Measurements from ENCODE around the gene ARPP21. TPM values are rescaled to one million over a fixed set of nuclear protein-coding genes. Genes with fewer than 3 reads are reported as not detected.

Gene ARPP21
- total RNA-seq, 4 donors from 2014 or later: under 0.01 to 0.33 (median 0.13) TPM; not detected in 1

DNA sequence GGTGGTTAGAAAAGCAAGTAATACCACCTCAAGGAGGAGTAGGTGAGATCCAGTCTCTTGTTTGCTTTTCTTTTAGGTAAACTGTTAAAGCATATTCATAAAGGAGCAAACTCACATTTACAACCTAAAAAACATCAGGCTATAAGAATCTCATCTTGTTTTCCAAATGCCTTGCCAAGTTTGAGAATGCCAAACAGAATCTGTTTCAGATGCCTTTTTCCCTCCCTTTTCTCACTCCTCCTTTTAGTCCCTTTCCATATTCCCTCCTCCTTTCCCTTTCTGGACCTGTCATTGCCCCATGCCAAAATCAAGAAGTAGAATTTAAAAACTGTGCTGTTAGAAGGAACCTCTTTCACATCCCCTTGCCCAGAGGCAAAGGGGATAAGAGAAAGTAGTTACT, 140.3 kb downstream of the ARPP21 start:
- Histone ChIP-seq H3K4me3 (no peak overlapping the region), H3K4me1 (no peaks in the 10 kb centered on the region), H3K36me3 (no peaks in the 10 kb centered on the region), H3K27me3 (no peaks in the 10 kb centered on the region), H3K9me3 (no peaks in the 10 kb centered on the region), H3K27ac (replicated peaks in 1 of 4) (no peak overlapping the region)
- TF ChIP-seq, protein P1, sequence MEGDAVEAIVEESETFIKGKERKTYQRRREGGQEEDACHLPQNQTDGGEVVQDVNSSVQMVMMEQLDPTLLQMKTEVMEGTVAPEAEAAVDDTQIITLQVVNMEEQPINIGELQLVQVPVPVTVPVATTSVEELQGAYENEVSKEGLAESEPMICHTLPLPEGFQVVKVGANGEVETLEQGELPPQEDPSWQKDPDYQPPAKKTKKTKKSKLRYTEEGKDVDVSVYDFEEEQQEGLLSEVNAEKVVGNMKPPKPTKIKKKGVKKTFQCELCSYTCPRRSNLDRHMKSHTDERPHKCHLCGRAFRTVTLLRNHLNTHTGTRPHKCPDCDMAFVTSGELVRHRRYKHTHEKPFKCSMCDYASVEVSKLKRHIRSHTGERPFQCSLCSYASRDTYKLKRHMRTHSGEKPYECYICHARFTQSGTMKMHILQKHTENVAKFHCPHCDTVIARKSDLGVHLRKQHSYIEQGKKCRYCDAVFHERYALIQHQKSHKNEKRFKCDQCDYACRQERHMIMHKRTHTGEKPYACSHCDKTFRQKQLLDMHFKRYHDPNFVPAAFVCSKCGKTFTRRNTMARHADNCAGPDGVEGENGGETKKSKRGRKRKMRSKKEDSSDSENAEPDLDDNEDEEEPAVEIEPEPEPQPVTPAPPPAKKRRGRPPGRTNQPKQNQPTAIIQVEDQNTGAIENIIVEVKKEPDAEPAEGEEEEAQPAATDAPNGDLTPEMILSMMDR (IDR thresholded peaks at IDR 0.05): no peak
- TF ChIP-seq EP300 (IDR thresholded peaks at IDR 0.05): no peak
- TF ChIP-seq POLR2AphosphoS5 (IDR thresholded peaks at IDR 0.05): no peak
- TF ChIP-seq POLR2A (IDR thresholded peaks at IDR 0.05; ENCODE audit: low read depth): no peak
- intact Hi-C loops (cut with DNase I): no loop called here
- DNase-seq (ENCODE audit: extremely low spot score): no peak

DNA sequence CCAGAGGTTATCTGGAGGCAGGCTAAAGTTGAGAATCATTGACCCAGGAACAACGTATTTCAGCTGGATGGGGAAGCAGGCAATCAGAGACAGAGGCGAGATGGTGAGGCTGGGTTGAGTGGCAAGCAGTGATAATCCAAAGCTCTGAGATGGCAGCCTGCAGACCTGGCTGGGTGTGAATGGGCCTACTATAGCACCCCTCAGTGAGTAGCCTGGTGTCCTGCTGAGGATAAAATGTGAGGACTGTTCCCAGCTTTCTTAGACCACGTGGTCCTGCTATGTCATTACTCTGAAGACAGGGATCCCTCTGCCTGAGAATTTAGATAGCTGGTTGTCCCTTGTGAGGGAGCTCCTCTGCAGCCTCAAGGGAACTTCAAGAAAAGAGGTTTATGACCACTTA, 141.5 kb downstream of the ARPP21 start:
- WGBS: 63% methylated on average over 3 of the region's 3 CpGs
- no peak for DNase-seq (ENCODE audit: extremely low spot score)
- Histone ChIP-seq H3K27me3 (no peaks in the 10 kb centered on the region), H3K4me3 (no peak overlapping the region), H3K36me3 (no peaks in the 10 kb centered on the region), H3K27ac (replicated peaks in 1 of 4) (no peak overlapping the region), H3K4me1 (no peaks in the 10 kb centered on the region), H3K9me3 (no peaks in the 10 kb centered on the region)
- intact Hi-C loops (cut with DNase I): no loop called here
- TF ChIP-seq, protein P1 (IDR thresholded peaks at IDR 0.05): no peak
- no peak for TF ChIP-seq POLR2A (IDR thresholded peaks at IDR 0.05; ENCODE audit: low read depth)
- no peak for TF ChIP-seq EP300 (IDR thresholded peaks at IDR 0.05)
- no peak for TF ChIP-seq POLR2AphosphoS5 (IDR thresholded peaks at IDR 0.05)

DNA sequence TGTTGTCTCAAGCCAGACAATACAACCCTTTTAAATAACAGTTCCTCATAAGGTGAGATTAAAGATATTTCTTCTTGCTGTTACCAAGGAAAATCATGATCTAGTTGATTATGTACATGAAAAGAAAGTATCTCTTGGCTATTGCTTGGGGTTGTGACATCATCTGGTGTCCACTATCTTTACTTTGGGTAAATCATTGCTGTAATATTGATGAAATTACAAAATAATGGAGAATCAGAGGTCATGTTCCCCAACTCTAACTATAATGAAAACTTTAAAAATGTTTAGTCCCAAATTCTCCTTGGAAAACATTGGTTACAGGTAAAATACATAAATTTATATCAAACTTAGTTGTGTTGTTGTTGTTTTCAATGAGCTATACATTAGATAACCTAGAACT, 142.2 kb downstream of the ARPP21 start:
- TF ChIP-seq, protein P1 (IDR thresholded peaks at IDR 0.05): no peak
- TF ChIP-seq POLR2A (IDR thresholded peaks at IDR 0.05; ENCODE audit: low read depth): no peak
- no peaks in the 10 kb centered on the region for H3K4me1 ChIP-seq
- H3K4me3 ChIP-seq: no peak overlapping the region
- H3K9me3 ChIP-seq: no peaks in the 10 kb centered on the region
- intact Hi-C loops (cut with DNase I): no loop called here
- no peaks in the 10 kb centered on the region for H3K36me3 ChIP-seq
- no peaks in the 10 kb centered on the region for H3K27me3 ChIP-seq
- no peak overlapping the region for H3K27ac ChIP-seq (replicated peaks in 1 of 4)
- no peak for DNase-seq (ENCODE audit: extremely low spot score)

DNA sequence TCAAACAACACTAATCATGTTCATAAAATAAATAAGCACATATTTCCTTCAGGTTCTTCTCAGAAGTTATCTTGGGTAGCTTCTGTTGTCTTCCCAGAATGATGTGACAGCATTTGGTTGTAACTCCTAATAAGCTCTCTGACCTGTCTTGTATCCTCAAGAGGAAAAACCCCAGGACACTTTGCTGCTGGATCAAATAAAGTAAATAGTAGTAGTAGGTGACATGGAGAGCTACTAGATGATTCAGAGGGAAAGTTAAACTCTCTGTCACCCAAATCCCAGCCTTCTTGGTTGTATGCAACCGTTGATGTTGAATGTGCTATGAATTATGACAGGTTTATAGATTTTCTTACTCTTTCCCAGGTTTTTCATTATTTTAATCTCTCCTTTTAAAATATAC, 143.0 kb downstream of the ARPP21 start:
- no peaks in the 10 kb centered on the region for H3K36me3 ChIP-seq
- intact Hi-C loops (cut with DNase I): no loop called here
- TF ChIP-seq POLR2AphosphoS5 (IDR thresholded peaks at IDR 0.05): no peak
- TF ChIP-seq POLR2A (IDR thresholded peaks at IDR 0.05; ENCODE audit: low read depth): no peak
- TF ChIP-seq, protein P1 (IDR thresholded peaks at IDR 0.05): no peak
- TF ChIP-seq EP300 (IDR thresholded peaks at IDR 0.05): no peak
- H3K4me3 ChIP-seq: no peak overlapping the region
- 73% methylated on average over 1 of the region's 1 CpG for WGBS
- no peaks in the 10 kb centered on the region for H3K4me1 ChIP-seq
- no peaks in the 10 kb centered on the region for H3K27me3 ChIP-seq
- no peaks in the 10 kb centered on the region for H3K9me3 ChIP-seq
- H3K27ac ChIP-seq (replicated peaks in 1 of 4): no peak overlapping the region
- no peak for DNase-seq (ENCODE audit: extremely low spot score)

DNA sequence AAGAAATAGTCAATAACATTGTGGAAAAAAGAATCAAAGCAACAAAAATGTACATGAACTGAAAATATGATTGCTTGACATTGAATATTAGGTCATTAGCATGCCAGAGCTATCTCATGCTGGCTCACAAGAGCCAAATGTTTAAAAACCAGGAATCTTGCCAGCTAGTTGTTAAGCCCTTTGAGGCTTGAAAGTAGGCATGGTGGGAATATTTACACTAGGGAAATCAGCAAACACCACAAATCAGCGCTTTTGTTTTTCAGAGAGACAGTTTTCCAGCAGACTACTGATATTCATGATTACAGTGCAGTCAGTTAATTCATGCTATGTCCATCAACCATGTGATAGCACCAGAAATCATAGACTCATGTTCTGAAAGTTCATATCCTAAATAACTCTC, 144.8 kb downstream of the ARPP21 start:
- Histone ChIP-seq H3K36me3 (no peaks in the 10 kb centered on the region), H3K4me3 (no peak overlapping the region), H3K4me1 (no peaks in the 10 kb centered on the region), H3K27ac (replicated peaks in 1 of 4) (no peak overlapping the region), H3K9me3 (no peaks in the 10 kb centered on the region), H3K27me3 (no peaks in the 10 kb centered on the region)
- 92% methylated on average over 1 of the region's 1 CpG for WGBS
- TF ChIP-seq, protein P1 (IDR thresholded peaks at IDR 0.05): no peak
- TF ChIP-seq POLR2AphosphoS5 (IDR thresholded peaks at IDR 0.05) (no peak), EP300 (IDR thresholded peaks at IDR 0.05) (no peak), POLR2A (IDR thresholded peaks at IDR 0.05; ENCODE audit: low read depth) (no peak)
- intact Hi-C loops (cut with DNase I): no loop called here
- no peak for DNase-seq (ENCODE audit: extremely low spot score)
